Mononuclear cell (primary cell): ENCODE results near the gene ZNF560. TPM values are rescaled to one million over a fixed set of nuclear protein-coding genes. Genes with fewer than 3 reads are reported as not detected.
"Not testable (repeated sequence)": the region's sequence is repeated elsewhere in the genome, so short reads cannot be mapped to it uniquely, and the experiment has no call there.

Experiments used
- H3K27me3 ChIP-seq: 2 replicates; pipeline ENCODE4 v1.6.0; 2011; ENCODE audit warnings: low read length, control low read depth; ENCODE audit not compliant: insufficient read depth
- H3K4me1 ChIP-seq: 2 replicates; pipeline ENCODE4 v1.5.1; 2011; ENCODE audit warnings: mild to moderate bottlenecking, low read length, control low read depth; ENCODE audit not compliant: insufficient read depth
- H3K4me3 ChIP-seq: 2 replicates; pipeline ENCODE4 v1.5.1; 2011; ENCODE audit warnings: mild to moderate bottlenecking, low read length, moderate library complexity
- H3K9me3 ChIP-seq: 2 replicates; pipeline ENCODE4 v1.5.1; 2011; ENCODE audit warnings: low read depth, mild to moderate bottlenecking, control low read depth, low read length
- total RNA-seq: library from RNA; depleted of rRNA; stranded (reverse); fragments of >200 nt; gene quantifications from one replicate; pipeline ENCODE4 v1.2.3, GENCODE V29; 2012

Gene ZNF560
- total RNA-seq, result not detected

DNA sequence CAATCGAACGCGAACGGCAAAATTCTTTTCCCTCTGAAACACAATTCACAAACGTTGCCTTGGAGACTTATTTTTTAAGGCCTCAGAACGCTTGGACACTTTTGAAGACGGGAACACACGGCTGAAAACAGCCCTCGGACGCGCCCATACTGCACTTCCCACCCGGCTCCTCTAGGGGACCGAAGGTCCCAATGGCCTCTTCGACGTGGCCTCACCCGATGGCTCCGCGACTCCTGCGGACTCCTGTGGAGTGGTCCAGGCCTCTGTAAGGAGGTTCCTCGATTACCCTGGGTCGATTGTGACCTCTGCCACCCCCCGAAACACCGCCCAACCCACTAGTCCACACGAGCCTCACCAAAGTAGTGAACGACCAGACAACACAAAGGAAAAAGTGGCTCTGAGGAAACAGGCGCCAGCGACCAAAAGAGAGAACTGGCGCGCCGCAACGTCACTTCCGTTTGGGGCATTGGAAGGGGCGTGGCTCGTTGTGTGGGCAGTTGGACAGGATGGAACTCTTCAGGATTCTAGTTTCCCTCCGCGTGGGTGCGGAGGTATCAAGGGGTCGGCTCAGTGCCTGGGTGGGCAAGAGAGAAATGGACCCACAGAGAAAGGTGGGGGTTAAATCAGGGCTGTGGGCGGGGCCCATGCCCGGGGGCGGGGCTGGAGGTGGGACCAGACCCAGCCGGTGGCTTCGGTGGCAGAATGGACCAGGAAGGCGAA lies at the start of gene ZNF560:
Gene ZNF560 (minus strand): TSS at position 434 of the 720 bp plus-strand sequence. CDS start 23,303 bp downstream, outside the sequence.
- peaks cover 3% of the 10 kb centered on the region for H3K27me3 ChIP-seq
- H3K4me1 ChIP-seq, result no peaks in the 10 kb centered on the region
- H3K4me3 ChIP-seq, result no peak within 1 kb of the TSS
- H3K9me3 ChIP-seq, result peaks cover 10% of the 10 kb centered on the region

DNA sequence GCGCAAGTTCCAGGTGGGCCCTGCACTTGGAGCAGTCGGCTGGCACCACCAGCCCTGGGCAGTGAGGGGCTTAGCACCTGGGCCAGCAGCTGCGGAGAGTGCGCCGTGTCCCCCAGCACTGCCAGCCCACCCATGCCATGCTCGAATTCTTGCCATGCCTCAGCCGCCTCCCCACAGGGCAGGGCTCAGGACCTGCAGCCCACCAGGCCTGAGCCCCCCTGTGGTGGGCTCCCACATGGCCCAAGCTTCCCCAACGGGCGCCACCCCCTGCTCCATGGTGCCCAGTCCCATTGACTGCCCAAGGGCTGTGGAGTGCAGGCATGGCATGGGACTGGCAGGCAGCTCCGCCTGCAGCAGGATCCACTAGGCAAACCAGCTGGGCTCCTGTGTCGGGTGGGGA lies 49.5 kb upstream of the ZNF560 start:
- Histone ChIP-seq H3K4me3 (no peak overlapping the region), H3K9me3 (no peaks in the 10 kb centered on the region), H3K27me3 (no peaks in the 10 kb centered on the region), H3K4me1 (no peaks in the 10 kb centered on the region)

- H3K9me3 ChIP-seq, H3K27me3 ChIP-seq, H3K4me3 ChIP-seq: not testable (repeated sequence)
- H3K4me1 ChIP-seq, result peaks cover 17% of the 10 kb centered on the region
Observed at GRCh38 chr19:9541281-9541680, 42.9 kb upstream of the ZNF560 start.

DNA sequence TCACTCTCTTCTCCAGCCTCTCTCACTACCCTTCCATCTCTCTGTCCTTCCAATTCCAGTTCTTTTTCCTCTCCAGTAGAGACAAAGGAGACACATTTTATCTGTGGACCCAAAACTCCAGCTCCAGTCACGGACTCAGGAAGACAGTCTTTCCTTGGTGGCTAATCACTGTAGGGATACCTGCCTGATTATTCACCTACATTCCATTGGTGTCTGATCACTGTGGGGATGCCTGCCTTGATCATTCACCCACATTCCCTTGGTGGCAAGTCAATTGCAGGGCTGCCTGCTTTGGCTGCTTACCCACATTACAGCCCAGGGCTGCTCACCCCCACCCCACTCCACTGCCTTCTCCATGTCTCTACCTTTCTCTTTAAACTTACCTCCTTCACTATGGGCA lies 41.5 kb upstream of the ZNF560 start:
- H3K9me3 ChIP-seq, H3K4me3 ChIP-seq, H3K27me3 ChIP-seq: not testable (repeated sequence)
- H3K4me1 ChIP-seq, result peaks cover 17% of the 10 kb centered on the region

DNA sequence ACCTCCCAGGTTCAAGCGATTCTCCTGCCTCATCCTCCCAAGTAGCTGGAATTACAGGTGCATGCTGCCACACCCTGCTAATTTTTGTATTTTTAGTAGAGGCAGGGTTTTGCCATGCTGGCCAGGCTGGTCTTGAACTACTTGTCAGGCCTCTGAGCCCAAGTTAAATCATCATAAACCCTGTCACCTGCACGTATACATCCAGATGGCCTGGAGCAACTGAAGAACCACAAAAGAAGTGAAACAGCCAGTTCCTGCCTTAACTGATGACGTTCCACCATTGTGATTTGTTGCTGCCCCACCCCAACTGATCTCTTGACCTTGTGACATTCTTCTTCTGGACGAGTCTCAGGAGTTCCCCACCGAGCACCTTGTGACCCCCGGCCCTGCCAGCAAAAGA lies 40.8 kb upstream of the ZNF560 start:
- H3K4me3 ChIP-seq, H3K27me3 ChIP-seq, H3K9me3 ChIP-seq: not testable (repeated sequence)
- peaks cover 17% of the 10 kb centered on the region for H3K4me1 ChIP-seq

DNA sequence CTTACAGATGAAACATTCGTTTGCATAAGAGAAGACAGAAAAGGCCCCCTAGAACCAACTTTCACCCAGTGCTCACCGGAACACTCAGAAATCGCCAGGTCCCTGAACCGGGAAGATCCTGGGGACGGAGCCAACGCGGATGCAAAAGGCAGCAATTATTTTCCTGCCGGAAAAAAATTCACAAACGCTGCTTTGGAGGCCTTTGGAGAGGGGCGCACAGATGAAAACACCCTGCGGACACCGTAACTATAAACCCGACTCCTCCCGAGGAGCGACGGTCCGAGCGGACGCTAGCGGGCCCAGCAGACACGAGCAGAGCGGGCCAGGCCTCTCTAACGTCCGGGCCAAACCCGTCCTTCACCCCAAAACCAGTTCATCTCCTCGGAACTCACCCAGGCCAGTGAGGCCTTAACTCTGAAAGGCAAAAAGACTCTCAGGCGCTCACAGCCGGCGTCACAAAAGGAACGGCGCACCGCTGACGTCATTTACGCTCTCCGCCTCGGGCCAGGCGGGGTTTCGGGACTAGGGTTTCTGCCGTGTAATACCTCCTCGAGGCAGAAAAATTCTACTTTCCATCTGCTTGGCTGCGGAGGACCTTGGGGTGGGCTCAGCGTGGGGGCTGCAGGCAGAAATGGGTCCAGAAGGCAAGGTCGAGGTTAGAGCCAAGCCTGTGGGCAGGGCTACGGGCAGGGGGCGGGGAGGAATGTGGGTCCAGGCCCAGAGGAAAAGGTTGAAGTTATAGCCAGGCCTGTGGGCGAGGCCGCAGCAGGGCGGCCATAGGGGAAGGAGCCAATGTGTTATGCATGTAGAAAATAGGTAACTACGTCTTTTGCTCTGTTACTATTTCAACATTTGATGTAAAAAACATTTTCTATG lies 40.0 kb upstream of the ZNF560 start, which contains the start of gene ZNF426:
Gene ZNF426 (minus strand): TSS at position 463 of the 876 bp plus-strand sequence. CDS start 2,413 bp downstream, outside the sequence.
- peak within 1 kb of the TSS; percentile 82 for H3K4me3 ChIP-seq
- no peaks in the 10 kb centered on the region for H3K27me3 ChIP-seq
- H3K9me3 ChIP-seq, result peaks cover 5% of the 10 kb centered on the region
- H3K4me1 ChIP-seq, result peaks cover 17% of the 10 kb centered on the region

GRCh38 chr19:9535934-9536333 lies 37.5 kb upstream of the ZNF560 start:
- Histone ChIP-seq H3K4me1 (peaks cover 17% of the 10 kb centered on the region), H3K4me3 (no peak overlapping the region), H3K9me3 (peaks cover 15% of the 10 kb centered on the region), H3K27me3 (no peaks in the 10 kb centered on the region)

- peaks cover 55% of the 10 kb centered on the region for H3K9me3 ChIP-seq
- H3K27me3 ChIP-seq, result no peaks in the 10 kb centered on the region
- H3K4me3 ChIP-seq, result no peak overlapping the region
- peaks cover under 1% of the 10 kb centered on the region for H3K4me1 ChIP-seq
Observed at GRCh38 chr19:9531933-9532332, 33.5 kb upstream of the ZNF560 start.

DNA sequence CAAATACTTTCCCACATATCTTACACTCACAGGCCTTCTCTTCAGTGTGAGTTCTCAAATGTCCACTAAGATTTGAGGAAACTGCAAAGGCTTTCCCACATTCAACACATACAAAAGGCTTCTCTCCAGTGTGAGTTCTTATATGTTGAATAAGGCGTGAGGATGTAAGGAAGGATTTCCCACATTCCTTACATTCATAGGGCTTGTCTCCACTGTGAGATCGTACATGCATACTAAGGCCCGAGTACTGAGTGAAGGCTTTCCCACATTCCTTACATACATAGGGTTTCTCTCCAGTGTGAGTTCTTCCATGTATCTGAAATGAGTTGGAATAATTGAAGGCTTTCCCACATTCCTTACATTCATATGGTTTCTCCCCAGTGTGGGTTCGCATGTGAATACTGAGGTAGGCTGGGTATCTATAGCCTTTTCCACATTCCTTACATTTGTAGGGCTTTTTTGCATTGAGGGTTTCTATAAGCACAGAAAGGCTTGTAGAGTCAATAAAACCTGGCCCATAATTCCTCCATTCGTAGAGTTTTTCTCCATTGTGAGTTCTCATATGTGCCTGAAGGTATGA lies 30.4 kb upstream of the ZNF560 start:
- no peaks in the 10 kb centered on the region for H3K27me3 ChIP-seq

DNA sequence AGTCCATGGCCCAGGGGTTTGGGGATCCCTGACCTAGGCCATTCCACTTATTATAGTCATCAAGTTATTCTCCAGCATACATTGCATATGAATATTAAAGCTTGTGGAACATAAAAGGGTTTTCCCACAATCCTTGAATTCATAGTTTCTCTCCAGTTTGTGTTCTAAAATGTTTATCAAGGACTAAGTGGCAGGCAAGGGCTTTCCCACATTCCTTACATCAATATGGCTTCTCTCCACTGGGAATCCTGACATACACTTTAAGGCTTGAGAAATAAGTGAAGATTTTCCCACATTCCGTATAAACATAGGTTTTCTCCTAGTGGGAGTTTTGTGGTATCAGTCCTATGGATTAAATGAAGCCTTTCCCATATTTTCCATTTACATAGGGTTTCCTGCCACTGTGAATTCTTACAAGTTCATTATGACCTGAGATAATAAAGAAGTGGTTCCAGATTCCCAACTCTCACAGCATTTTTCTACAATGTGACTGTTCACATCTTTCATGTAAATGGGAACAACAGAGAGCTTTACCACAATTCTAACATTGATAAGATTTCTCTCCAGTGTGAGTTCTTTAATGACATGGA lies 25.6 kb upstream of the ZNF560 start:
- Histone ChIP-seq H3K4me3 (no peak overlapping the region), H3K27me3 (no peaks in the 10 kb centered on the region), H3K4me1 (no peaks in the 10 kb centered on the region), H3K9me3 (peaks cover 64% of the 10 kb centered on the region)

More for the DNA sequence above, 30.4 kb upstream of the ZNF560 start:
- no peak overlapping the region for H3K4me3 ChIP-seq
- H3K4me1 ChIP-seq, result no peaks in the 10 kb centered on the region
- H3K9me3 ChIP-seq, result peaks cover 76% of the 10 kb centered on the region

DNA sequence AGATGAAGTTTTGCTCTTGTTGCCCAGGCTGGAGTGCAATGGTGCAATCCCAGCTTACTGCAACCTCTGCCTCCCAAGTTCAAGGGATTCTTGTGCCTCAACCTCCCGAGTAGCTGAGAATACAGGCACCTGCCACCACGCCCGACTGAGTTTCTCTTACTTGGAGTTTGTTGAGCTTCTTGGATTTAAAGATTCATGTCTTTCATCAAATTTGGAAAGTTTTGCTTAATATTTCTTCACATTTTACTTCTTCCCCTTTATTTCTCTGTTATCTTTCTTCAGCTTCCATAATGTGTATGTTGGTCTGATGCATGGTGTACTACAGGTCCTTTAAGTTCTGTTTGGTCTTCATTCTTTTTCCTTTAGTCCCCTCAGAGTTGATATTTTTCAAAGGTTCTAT lies 8.9 kb upstream of the ZNF560 start:
- Histone ChIP-seq H3K4me1 (no peaks in the 10 kb centered on the region), H3K4me3 (no peak overlapping the region), H3K9me3 (peaks cover 15% of the 10 kb centered on the region), H3K27me3 (no peaks in the 10 kb centered on the region)

DNA sequence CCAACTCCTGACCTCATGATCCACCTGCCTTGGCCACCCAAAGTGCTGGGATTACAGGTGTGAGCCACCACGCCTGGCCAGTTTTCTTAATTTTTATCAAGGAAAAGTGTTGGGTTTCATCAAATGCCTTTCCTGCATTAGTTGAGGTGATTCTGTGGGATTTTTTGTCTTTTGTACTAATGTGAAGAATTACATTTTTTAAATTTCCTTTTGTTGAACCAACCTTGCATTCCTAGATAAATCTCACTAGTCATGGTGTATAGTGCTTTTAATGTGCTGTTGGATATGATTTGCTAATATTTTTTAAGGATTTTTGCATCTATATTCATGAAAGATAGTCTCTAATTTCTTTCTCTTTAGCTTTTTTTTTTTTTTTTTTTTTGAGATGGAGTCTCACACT lies 2.4 kb upstream of the ZNF560 start:
- Histone ChIP-seq H3K27me3 (peaks cover 3% of the 10 kb centered on the region), H3K9me3 (peaks cover 14% of the 10 kb centered on the region), H3K4me3 (no peak overlapping the region), H3K4me1 (no peaks in the 10 kb centered on the region)

DNA sequence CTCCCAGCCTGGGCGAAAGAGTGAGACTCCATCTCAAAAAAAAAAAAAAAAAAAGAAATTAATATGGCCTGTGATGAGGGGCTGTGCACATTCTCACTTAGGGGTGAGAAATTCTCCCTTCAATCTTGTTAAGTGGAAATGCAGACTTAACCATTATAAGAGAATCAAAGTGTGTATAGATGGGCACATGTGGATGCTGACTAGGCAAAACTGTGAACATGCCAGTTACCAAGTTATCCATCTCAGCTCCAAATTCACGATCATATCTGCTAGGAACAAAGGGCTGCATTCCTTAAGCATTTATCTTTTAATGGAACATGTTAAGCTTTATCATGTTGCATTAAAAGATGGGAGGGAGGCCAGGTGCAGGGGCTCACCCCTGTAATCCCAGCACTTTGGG lies 4.3 kb downstream of the ZNF560 start:
- Histone ChIP-seq H3K27me3 (peaks cover 3% of the 10 kb centered on the region), H3K4me3 (no peak overlapping the region), H3K4me1 (no peaks in the 10 kb centered on the region), H3K9me3 (peaks cover 6% of the 10 kb centered on the region)

- no peaks in the 10 kb centered on the region for H3K4me1 ChIP-seq
- no peak overlapping the region for H3K4me3 ChIP-seq
- peaks cover 36% of the 10 kb centered on the region for H3K9me3 ChIP-seq
- no peaks in the 10 kb centered on the region for H3K27me3 ChIP-seq
Observed at GRCh38 chr19:9487016-9487415, 11.4 kb downstream of the ZNF560 start.

DNA sequence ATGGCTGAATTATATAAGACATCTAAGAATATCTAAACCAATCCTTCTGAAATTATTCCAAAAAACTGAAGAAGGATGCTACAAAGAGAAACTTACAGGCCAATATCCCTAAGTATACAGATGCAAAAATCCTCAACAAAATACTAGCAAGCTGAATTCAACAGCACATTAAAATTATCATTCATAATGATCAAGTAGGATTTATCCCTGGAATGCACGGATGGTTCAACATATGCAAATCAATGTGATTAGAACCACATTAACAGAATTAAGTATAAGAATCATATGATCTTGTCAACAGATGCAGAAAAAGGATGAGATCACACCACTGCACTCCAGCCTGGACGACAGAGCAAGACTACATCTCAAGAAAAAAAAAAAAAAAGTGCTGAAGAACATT lies 13.3 kb downstream of the ZNF560 start:
- Histone ChIP-seq H3K4me1 (no peaks in the 10 kb centered on the region), H3K9me3 (peaks cover 36% of the 10 kb centered on the region), H3K4me3 (no peak overlapping the region), H3K27me3 (no peaks in the 10 kb centered on the region)
